ENCODE data around the gene MRPL41.
A peak's percentile ranks its signal among the peaks of the same experiment; 100 is the strongest.
"Not testable (repeated sequence)": the region's sequence is repeated elsewhere in the genome, so short reads cannot be mapped to it uniquely, and the experiment has no call there.

The MRPL41 gene

DNA sequence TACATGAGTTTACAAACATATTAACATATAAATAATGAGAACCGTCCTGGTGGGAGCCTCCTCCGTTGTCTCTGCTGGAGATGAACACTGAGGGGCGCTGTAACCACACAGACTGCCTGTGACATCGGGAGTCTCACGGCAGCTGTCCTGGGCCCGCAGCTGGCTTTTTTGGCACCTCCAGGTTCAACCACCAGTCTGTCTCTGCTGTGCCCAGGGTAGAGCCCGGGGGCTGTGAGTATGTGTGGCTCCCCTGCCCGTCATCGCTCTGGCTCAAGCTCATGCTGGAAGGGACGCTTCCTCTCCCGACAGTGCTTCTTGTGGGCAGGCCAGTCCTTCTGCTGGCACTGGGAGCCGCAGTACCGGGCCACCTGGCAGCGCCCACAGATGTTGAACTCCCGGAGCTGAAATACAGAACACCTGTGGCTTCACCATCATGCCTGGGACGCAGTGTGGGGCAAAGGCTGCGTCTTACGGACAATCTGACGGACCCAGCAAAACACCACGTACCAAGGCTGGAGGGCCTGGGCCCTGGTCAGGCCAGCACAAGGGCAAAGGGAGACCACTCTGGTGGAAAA is 30.7 kb downstream of the MRPL41 start:
- no peak for DNase-seq (ENCODE audit: low read depth in 2 of 2)

DNA sequence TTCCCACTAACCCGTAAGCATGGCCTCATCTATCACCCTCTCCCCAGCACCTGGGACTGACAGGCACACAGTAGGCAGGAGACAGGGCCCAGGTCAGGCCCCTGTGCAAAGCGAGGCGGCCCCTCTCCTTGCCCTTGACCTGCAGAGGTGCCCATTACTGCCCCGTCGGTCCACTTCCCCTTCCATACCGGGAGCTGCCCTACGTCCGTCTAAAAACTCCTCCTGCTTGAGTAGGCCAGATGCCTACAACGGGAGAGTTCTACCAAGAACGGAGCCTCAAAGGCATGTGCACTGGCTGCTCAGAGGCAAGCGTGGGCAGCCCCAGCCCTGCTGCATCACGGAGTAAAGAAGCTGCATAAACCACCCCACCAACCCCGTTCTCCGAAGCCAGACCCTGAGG is 31.7 kb downstream of the MRPL41 start:
- DNase-seq (ENCODE audit: low read depth in 2 of 2), result no peak

DNA sequence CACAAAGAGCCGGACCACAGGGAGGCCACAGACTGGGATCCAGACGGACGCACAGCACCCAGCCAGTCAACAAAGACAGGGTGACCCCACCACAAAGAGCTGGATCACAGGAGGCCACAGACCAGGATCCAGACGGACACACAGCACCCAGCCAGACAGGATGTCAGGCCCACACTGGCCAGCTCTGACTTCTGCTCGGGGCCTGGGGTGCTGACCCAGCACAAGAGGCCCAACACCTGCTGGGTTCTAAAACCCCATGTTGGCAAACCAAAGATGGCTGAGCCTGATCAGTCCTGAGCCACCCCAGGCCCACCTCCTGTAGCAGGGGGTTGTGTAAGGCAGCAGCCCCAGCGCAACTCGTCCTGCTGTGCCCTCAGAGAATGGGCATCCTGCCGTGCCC is 32.3 kb downstream of the MRPL41 start:
- DNase-seq (ENCODE audit: low read depth in 2 of 2), result no peak

DNA sequence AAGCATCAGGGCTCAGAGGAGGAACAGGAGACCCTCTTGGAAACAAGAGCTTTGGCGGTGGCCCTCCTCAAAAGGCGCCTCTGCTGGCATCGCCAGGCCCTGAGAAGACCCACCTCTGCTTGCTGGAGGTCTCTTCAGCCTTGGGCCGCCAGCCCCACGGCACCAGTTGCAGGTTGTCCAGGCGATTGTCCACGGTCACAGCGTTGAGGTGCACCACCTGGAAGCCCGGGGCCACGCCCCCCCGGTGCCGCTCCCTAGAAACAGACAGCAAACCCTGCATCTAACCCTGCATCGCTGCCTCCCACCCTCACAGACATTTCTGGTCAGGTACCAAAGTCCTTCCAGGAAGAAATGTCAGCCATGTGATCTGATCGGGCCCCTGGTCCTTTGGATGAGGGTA is 35.2 kb downstream of the MRPL41 start:
- DNase-seq (ENCODE audit: low read depth in 2 of 2), result no peak

DNA sequence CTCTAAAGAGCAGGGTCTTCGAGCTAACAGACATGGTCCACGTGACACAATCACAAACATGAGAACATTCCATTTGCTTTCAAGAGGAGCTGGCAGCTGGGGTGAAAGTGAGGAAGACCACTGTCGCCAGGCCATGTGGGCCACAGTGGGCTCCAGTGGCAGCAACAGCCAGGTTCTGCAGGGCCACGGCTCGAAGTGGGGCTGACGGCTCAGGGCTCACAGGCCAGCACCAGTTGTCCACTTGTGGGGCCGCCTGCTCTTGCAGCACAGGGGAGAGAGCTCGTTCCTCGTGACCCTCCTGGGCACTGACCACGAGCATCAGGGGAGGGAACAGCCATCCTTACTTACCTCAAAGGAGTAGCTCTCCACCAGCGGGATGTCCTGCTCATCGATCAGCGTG is 36.6 kb downstream of the MRPL41 start:
- DNase-seq (ENCODE audit: low read depth in 2 of 2), result no peak

DNA sequence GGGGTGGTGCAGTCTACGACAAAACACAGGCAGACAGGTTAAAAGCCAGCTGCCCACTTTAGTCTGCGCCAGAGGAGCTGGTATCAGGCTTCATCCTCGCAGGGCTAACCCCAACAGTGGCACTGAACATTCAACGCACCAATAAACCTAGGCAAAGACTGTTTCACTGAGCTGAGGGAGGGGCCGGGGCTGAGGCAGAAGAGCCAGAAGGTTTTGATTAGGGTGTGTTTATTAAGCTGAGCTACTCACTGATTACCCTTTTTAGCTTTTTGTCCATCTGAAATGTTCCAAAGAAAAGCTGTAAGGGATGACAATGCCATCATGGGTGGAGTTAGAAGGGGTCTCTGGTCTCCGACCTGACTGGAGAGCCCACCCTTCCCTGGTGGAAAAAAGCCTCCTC is 37.2 kb downstream of the MRPL41 start:
- DNase-seq (ENCODE audit: low read depth in 2 of 2), result no peak

DNA sequence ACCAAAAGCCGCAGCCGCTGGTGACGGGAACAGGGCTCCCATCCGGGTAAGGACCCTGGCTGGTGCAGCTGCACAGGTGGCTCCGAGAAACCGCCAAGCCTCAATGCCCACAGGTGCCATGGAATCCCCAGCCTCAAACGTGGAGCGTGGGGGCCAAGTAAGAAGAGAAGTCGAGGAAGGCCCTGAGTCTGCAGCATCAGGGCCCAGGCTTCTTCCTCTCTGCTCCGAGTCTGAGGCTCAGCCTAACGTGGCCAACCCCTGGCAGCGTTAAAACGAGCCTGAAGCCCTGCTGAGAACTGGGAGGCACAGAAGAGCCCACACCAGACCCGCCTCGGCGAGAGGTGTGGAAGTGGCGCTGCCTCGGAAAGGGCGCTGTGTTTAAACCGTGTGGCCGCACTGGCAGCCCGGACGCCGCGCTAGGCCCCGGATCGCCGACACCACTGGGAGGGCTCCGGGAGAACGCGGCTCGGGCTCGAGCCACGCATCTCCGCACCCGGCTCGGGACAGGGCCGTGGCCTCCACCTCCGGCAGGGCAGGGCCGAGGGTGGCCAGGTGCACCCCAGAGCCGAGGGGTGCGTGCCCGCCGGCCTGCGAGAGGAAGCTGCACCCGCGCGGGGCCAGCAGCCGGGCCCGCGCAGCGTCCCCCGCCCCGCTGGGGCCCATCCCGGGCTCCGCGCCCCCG is 37.9 kb downstream of the MRPL41 start:
- no peak for DNase-seq (ENCODE audit: low read depth in 2 of 2)

DNA sequence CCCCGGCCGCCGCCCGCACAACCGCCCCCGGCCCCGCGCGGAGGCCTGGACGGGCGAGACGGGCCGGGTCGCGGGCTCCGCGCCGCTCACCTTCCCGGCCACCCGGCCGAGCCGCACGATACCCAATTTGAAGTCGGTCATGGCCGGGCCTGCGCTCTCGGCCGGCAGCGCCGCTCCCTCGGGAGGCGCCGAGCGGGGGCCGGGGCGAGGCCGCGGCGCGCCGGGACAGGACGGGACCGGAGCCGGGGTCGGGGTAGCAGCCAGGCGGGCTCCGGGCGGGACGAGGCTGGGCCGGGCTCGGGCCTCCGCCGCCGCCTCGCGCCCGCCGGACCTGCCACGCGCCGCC is 38.4 kb downstream of the MRPL41 start:
- DNase-seq (ENCODE audit: low read depth in 2 of 2), result no peak

DNA sequence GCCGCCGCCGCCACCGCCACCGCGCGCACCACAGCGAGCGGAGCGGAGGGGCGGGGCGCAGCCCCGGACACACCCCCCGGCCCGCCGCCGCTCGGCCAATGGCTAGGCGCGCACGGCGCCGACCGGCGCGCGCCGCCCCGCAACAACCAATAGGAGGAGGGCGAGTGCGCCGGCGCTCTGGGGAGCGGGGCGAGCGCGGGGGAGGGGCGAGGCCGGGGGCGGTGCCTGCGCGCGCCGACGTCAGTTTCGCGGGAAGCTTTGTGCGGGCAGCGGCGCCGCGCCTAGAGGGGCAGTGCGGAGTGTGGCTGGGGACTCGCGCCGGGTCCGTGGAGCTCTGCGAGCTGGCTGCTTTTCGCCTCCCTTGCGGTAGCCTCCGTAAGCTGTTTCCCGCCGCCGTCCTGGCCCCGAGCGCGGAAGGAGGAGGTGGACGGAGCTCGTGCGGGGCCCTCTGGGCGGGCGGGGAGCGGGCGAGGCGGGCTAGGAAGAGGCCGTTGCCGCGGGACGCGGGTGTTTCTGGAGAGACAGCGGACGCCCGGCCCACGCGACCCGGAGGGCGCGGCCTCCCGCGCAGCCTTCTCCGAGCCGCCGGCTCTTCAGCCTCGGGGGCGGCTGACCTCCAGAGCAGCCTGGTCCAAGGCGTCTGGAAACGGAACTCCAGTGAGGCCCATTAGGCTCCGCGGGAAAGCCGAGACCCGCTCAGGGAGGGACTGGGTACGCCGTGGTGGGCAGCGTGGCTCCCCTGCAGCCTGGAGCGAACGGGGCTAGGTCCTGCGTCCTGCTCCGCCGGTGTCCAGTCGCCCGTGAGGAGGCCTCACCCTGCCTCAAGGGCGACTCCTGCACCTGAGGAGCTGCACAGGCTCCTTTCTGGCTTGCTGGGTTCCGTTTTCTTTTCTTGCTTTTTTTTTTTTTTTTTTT is 39.0 kb downstream of the MRPL41 start, which contains the start of gene ZMYND19:
Gene ZMYND19, minus strand, starts transcription at position 44 of the 915 bp plus-strand sequence. CDS start 249 bp downstream, outside the sequence.
- peak; percentile 82 to 84 for DNase-seq (ENCODE audit: low read depth in 2 of 2)

DNA sequence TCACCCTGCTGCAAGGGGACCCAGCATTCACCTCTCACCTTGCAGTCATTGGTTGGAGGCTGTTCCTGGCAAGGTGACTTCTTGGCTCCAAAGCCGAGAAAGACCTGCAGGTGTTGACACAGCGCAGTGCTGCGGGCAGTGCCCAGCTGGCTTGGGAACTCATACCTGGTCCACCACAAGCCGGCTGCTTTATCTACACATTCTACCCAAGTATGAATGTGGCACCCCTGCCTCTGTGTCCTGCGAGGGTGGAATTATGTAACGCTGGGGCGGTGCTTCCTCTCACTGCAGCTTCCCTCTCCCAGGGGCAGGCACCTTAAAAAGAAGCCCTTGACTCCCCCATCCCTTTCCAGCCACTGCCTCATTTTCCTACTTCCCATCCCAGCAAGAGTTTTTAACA is 41.1 kb downstream of the MRPL41 start:
- no peak for DNase-seq (ENCODE audit: low read depth in 2 of 2)

DNA sequence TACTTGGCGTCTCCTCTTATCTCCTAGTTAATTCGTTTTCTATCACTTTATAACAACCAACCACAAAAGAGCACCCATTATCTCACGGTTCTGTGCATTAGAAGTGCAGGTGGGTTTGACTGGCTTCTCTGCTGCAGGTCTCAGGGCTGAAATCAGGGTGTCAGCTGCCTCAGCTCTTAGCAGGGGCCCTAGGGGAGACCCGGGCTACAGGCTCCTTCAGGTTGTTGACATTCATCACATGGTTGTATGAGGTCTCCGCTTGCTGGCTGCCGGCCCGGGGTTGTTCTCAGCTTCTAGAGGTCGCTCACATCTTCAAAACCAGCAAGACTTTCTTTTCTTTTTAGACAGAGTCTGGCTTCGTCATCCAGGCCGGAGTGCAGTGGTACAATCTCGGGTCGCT is 41.5 kb downstream of the MRPL41 start:
- no peak for DNase-seq (ENCODE audit: low read depth in 2 of 2)

DNA sequence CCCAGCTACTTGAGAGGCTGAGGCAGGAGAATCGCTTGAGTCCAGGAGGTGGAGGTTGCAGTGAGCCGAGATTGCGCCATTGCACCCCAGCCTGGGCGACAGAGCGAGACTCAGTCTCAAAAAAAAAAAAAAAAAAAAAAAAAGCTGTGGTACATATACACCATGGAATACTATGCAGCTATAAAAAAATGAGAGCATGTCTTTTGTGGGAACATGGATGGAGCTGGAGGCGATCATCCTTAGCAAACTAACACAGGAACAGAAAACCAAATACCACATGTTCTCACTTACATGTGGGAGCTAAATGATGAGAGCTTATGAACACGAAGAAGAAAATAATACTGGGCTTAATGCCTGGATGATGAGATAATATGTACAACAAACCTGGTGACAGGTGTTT is 44.9 kb downstream of the MRPL41 start:
- DNase-seq (ENCODE audit: low read depth in 2 of 2), result not testable (repeated sequence)

DNA sequence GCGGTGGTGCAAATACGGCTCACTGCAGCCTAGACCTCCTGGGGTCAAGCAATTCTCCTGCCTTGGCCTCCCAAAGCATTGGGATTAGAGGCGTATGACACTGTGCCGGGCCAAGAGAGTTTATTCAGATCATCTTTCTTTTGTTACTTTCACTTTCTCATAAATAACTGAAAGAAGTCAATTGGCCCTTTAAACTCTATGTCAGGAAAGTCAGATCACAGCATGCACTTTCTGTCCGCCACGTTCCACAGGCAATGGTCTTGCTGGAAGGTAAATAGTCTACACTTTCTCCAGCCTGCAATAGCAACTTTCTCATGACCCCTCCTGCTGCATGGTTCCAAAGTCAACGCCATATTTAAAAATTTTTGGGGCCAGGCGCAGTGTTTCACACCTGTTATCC is 47.3 kb downstream of the MRPL41 start:
- no peak for DNase-seq (ENCODE audit: low read depth in 2 of 2)
